HG03520 (cell line): Measurements from ENCODE around the gene MYO5A.
"Not testable (repeated sequence)": the region's sequence is repeated elsewhere in the genome, so short reads cannot be mapped to it uniquely, and the experiment has no call there.

Source experiments
- ATAC-seq: cut with Tn5 transposase; IDR thresholded peaks from one replicate; pipeline ENCODE4 v1.9.1; 2021; ENCODE audit warnings: mild to moderate bottlenecking, moderate library complexity; ENCODE audit not compliant: unreplicated experiment

MYO5A gene

GRCh38 chr15:52509500-52510245, 19.0 kb downstream of the MYO5A start:
- no peak for ATAC-seq

GRCh38 chr15:52506549-52506948, 22.1 kb downstream of the MYO5A start:
- no peak for ATAC-seq

DNA sequence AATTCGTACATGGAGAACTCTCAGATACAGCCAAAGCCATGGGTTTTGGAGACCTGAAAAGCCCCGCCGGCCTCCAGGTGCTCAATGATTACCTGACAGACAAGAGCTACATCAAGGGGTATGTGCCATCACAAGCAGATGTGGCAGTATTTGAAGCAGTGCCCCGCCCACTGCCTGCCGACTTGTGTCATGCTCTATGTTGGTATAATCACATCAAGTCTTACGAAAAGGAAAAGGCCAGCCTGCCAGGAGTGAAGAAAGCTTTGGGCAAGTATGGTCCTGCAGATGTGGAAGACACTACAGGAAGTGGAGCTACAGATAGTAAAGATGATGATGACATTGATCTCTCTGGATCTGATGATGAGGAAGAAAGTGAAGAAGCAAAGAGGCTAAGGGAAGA, 23.5 kb downstream of the MYO5A start:
- no peak for ATAC-seq

DNA sequence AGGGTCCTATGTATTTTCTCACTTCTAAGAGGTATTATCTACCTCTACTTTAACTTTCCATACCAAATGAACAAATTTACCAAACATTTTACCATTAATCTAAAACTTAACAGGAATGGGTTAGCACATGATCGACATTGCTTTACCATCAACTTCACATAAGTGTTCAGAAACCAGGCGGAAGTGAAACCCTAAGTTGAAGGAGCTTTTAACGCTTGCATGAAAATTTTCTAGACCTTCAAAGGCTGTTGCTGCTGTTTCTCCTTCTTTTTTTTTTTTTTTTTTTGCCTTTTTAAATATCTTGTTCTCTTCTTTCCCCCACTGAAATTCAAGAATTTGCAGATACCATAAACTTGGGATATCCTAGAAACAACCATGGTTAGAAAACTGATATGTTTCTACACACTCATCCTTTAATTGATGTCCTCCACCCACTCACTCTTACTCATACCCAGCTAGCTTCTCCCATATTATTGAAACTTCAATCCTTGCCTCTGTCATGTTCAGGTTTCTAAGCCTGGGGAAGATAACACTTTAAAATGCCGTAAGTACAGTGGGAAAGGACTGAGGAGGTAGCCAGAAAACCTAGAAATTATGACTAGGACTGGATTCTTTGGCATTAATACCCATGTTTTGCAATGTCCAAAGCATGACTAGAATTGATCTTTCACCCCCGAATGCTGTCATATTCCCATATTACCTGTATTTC, 24.7 kb downstream of the MYO5A start:
- no peak for ATAC-seq

DNA sequence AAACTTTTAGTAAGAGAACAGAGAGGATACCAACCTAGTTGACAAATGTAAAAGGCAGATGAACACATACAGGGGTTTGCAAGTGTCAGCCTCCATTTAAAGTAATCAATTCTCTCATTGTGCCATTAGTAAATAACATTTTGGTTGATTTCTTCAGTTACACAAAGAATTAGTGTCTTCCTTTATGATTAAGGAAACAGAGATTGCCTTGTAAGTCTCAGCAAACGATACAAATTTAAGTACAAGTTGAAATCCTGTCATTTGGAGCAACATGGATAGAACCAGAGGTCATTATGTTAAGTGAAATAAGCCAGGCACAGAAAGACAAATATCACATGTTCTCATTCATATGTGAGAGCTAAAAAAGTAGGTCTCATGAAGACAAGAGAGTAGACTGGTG, 26.1 kb downstream of the MYO5A start:
- no peak for ATAC-seq

GRCh38 chr15:52499506-52499905, 29.2 kb downstream of the MYO5A start:
- ATAC-seq: no peak

- ATAC-seq: no peak
Measured at GRCh38 chr15:52498706-52499105, 30.0 kb downstream of the MYO5A start.

DNA sequence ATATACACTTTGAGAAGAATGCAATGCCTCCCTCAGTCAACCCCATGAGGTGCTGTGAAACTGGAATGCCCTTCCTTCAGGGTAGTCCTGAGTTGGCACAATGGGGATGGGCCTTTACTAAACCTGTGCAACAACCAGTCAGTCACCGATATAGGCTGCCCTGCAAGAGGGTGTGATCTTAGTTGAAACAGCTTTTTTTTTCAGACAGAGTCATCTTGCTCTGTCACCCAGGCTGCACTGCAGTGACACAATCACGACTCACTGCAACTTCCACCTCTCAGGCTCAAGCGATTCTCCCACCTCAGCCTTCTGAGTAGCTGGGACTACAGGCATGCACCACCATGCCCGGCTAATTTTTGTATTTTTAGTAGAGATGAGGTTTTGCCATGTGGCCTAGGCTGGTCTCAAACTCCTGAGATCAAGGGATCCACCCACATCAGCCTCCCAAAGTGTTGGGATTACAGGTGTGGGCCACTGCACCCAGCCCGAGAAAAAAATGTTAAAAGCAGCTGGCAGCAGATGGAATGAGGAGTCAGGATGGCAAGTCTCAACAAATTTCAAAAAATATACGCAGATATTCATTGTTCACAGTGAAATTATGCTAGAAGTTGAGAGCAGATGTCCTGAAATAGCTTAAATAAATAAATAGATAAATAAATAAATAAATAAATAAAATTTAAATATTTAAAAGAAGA, 31.8 kb downstream of the MYO5A start:
- no peak for ATAC-seq

DNA sequence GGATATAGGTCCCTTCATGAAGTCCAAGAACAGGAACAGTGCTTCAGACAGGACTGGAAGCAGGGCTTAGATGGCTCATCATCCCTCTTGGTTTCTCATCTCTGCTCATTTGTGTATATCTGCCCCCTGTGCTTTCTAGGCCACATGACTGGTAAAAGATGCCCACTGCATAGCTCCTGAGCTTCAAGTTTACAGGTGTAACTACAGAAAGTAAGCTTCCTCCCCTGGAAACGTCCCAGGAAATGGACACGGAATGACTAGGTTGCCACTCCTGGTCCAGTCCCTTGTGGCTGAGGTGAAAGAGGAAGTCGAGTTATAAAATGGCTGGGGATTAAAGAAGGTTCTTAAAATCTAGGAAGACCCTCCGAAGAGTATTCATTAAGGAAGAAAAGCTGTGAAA, 32.5 kb downstream of the MYO5A start:
- no peak for ATAC-seq

GRCh38 chr15:52495125-52495524, 33.6 kb downstream of the MYO5A start:
- ATAC-seq: no peak

DNA sequence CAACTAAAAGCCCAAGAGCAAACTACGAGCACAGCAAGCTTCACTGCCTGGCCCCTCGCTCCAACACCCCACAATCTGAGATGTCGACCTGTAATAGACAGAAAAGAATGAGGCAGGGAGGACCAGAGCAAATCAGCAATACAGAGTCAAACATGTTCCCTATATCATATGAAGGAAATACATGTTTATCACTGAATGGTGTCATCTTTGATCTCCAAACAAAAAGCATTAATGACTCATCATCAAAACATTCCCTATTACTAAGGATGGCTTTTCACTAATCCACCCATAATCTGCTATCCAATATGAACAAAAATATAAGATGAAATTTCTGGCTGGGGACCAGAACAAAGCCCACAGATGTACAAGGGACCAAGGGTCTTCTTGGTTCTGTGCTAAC, 34.7 kb downstream of the MYO5A start:
- no peak for ATAC-seq

DNA sequence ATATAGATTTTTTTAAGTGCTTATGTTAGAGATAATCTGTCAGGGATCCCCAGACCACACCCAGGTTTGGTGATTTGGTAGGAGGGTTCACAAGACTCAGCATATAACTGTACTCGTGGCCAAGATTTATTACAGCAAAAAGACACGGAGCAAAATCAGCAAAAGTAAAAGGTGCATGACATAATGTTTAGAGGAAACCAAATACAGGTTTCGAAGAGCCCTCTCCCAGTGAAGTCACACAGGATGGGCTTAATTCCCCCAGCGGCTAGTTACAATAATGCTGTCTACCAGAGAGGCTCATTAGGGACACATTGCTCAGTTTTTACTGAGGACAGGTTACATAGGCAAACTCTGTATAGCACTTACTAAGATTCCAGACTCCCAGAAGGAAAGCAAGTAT, 36.5 kb downstream of the MYO5A start:
- no peak for ATAC-seq

DNA sequence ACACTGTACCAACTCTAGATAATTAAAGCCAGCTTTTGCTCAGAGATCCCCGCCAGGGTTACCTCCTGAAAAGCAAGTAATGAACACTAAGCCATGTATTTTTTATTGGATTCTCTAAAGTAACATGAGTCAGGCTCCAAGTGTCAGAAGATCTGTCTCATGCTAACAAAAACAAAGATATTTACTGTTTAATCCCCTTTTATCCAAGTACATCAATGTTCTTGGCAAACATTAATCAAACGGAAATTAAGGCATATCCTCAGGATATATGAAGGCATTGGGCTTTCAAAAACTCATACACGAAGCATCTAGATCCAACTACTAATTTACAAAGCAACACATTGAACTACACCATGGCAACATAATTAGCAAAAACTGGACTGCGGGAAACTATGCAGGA, 37.2 kb downstream of the MYO5A start:
- no peak for ATAC-seq

DNA sequence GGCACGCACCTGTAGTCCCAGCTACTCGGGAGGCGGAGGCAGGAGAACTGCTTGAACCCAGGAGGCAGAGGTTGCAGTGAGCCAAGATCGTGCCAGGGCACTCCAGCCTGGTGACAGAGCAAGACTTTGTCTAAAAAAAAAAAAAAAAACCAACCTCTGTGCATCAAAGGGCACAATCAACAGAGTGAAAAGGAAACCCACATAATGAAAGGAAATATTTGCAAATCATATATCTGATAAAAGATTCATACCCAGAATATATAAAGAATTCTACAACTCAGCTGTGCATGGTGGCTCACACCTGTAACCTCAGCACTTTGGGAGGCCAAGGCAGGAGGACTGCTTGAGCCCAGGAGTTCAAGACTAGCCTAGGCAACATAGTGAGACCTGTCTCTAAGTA, 39.2 kb downstream of the MYO5A start:
- not testable (repeated sequence) for ATAC-seq

GRCh38 chr15:52488830-52489229, 39.9 kb downstream of the MYO5A start:
- no peak for ATAC-seq

DNA sequence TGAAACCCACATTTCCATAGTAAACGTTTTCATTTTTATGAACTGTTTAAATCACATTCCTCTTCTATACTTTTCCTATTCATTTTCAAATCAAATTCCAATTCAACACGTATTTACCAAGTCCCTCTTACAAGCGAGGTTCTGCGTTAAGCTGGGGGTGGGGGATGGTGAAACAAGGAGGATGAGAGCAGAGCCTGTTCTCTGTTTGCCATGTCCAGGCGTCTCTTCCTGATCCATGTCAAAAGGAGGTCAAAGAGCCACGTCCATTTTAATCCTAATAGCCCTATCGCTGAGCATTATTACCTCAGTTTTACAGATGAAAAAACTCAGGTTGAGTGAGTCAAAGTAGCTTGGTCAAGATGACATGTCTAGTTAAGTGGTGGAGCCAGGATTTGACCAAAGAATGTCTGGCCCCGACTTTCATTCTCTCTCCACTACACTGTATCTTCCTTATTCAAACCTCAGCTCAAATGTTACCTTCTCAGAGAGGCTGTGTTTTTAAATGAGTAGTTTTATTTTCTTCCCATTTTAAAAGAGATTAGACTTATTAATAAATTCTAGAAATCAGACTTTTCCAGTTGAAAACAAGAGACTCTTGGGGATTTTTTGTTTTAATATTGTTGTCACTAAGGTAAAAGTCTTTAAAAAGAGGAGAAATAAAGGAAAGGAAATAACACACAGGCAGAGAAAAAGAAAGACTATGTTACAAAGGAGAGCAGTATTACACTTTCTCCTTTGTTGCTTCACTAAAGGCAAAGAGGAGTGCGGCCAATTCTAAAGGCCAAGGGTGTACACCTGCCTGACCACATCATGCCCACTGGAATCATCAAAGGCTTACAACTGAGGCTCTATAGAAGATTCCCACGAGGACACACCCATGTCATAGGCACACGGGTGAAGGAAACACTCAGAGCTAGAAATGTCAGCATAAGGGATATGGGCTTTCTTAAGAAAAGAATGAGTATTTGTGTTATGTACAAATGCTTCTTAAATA, 42.4 kb downstream of the MYO5A start:
- ATAC-seq: no peak

DNA sequence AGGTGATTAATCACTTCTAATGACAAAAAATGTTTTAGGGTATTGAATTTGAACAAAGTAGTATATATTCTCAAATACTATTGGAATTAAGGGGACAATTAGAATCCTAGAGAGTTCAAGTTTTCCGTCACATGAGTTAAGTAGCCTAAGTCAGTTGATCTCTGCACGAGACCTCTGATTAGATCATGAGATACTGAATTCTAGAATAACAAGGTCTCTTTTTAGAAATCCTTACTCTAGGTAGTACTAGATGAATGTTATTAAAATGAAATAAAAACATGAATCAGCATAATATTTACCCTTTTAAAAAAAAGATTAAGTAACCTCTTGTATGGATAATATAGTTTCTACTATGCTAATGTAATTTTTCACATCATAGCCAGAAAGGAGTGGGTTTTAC, 43.4 kb downstream of the MYO5A start:
- no peak for ATAC-seq

DNA sequence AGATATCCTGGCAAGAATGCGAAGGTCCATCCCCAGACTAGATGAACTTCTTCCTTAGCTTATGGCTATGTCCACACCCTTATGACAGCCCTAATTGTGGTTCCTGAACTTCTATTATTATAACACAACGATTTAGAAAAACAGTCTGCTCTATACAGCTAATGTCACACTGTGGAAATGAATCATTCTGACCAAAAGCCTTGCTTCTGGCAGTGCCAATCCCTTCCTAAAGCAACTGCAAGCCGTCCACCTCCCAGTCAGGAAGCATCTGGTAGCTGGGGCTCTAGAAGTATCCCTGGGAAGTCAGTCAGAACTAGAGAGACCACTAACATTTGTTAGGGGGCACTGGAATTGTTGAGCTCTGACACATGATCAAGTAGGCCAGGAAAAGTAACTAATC, 45.0 kb downstream of the MYO5A start:
- no peak for ATAC-seq

GRCh38 chr15:52481915-52482314, 46.8 kb downstream of the MYO5A start:
- peak; percentile 98 for ATAC-seq

DNA sequence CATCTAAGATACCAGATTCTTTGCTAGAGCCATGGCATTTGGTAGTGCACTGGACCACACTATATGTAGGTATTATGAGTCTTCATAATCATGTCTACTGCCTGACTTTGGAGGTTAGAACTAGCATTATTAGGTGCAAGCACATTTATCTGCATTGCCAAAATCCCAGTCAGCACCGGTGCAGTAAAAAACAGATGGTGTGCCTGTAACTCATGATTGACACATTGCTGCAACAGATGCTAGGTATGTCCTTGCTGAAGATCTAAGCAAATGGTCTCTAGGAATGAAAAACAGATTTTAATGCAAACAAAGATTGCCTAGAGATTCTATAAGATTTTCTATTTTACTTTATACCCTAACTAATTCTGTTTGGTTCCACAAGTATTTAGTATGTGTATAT, 47.7 kb downstream of the MYO5A start:
- ATAC-seq: no peak

DNA sequence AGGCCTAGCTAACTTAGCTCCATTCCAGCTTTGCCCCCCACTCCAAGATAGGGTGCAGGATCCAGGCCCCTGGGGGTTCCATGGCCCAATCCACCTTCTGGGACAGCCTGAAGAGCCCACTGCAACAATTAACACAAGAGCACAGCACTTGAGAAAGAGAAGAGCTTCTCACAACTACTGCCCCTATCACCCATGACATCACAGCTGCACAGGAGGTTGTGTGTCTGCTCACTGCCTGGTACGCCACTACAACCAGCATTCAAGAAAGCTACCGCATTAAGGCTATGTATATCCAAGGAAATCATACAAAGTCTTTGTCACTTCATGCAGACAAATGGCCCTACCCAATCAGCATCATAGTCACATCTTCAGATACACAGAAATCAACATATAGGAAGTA, 62.0 kb downstream of the MYO5A start:
- ATAC-seq: no peak
